H1 (cell line): ENCODE data around the gene POLA2. TPM values are rescaled to one million over a fixed set of nuclear protein-coding genes. Genes with fewer than 3 reads are reported as not detected.

ENCODE experiments used
- CTCF ChIA-PET: fragments of 300-600 bp; sonication (Branson Sonifier 250); formaldehyde crosslinking; loops from one replicate; lab custom pipeline; 2021; ENCODE audit not compliant: partially characterized antibody; lab: Charles Lee
- POLR2A ChIA-PET: fragments of 300-600 bp; sonication (Branson Sonifier 250); formaldehyde crosslinking; loops from one replicate; lab custom pipeline; 2021; ENCODE audit warnings: inconsistent platforms; ENCODE audit not compliant: partially characterized antibody; lab: Charles Lee
- DNase-seq, 2 experiments: peaks; one replicate each; pipeline versions ENCODE4 v3.0.0 to v3.0.0-alpha.2; 2010 to 2022; ENCODE audit warnings: low spot score in 2 of 2, low read depth in 1 of 2, mixed read lengths in 1 of 2
- FAIRE-seq: peaks from 2 replicates; lab custom pipeline; 2011; peaks lifted over from hg19 to GRCh38; lab: Jason Lieb, UNC
- H2AFZ ChIP-seq: 2 replicates; pipeline ENCODE4 v1.8.1; 2012; ENCODE audit warnings: low read length, inconsistent platforms
- H2AK5ac ChIP-seq: 2 replicates; pipeline ENCODE4 v1.6.1; 2013; ENCODE audit warnings: low read depth, low read length
- H2BK120ac ChIP-seq: replicated peaks from 2 replicates; pipeline ENCODE3; 2013; ENCODE audit warnings: low read depth, low read length, inconsistent platforms
- H2BK12ac ChIP-seq: 2 replicates; pipeline ENCODE4 v1.6.1; 2013; ENCODE audit warnings: low read depth, low read length
- H2BK15ac ChIP-seq: 2 replicates; pipeline ENCODE4 v1.6.1; 2013; ENCODE audit warnings: low read length
- H2BK20ac ChIP-seq: 2 replicates; pipeline ENCODE4 v1.6.1; 2013; ENCODE audit warnings: low read length
- H2BK5ac ChIP-seq: 2 replicates; pipeline ENCODE4 v1.6.1; 2013; ENCODE audit warnings: low read depth, low read length
- H3K14ac ChIP-seq: 2 replicates; pipeline ENCODE4 v1.6.1; 2013; ENCODE audit warnings: inconsistent platforms; ENCODE audit not compliant: insufficient read length
- H3K18ac ChIP-seq: 2 replicates; pipeline ENCODE4 v1.6.1; 2013; ENCODE audit warnings: low read length; ENCODE audit errors: extremely low read depth
- H3K23ac ChIP-seq: 2 replicates; pipeline ENCODE4 v1.6.1; 2013; ENCODE audit warnings: inconsistent platforms; ENCODE audit not compliant: insufficient read length
- H3K23me2 ChIP-seq: 2 replicates; pipeline ENCODE4 v1.6.1; 2013; ENCODE audit warnings: low read depth, low read length
- H3K27ac ChIP-seq: 2 replicates; pipeline ENCODE4 v1.6.1; 2011; ENCODE audit warnings: low read depth, low read length, inconsistent platforms
- H3K27me3 ChIP-seq, 4 experiments: replicated peaks in 1 of 4; 1 replicate in 1 of 4; 2 replicates in 3 of 4; pipeline versions ENCODE4 v1.6.1 to v1.8.1; 2011 to 2013; ENCODE audit warnings: low read length in 3 of 4, mild to moderate bottlenecking in 3 of 4, inconsistent platforms in 2 of 4, mixed read lengths in 2 of 4, moderate library complexity in 1 of 4; ENCODE audit not compliant: control insufficient read depth in 3 of 4, insufficient read depth in 3 of 4; ENCODE audit errors: extremely low read depth in 1 of 4
- H3K36me3 ChIP-seq, 4 experiments: 2 replicates each; pipeline versions ENCODE4 v1.6.1 to v1.8.1; 2011 to 2013; ENCODE audit warnings: mild to moderate bottlenecking in 4 of 4, low read length in 3 of 4, moderate library complexity in 2 of 4, control low read depth in 1 of 4, inconsistent platforms in 1 of 4; ENCODE audit not compliant: insufficient read depth in 4 of 4, control insufficient read depth in 2 of 4
- H3K4ac ChIP-seq: replicated peaks from 2 replicates; pipeline ENCODE3; 2013; ENCODE audit warnings: low read length, low read depth, mixed read lengths, inconsistent platforms; ENCODE audit not compliant: insufficient read length
- H3K4me1 ChIP-seq, 4 experiments: replicated peaks in 1 of 4; 1 replicate in 1 of 4; 2 replicates in 3 of 4; pipeline versions ENCODE4 v1.6.1 to v1.8.1; 2011 to 2013; ENCODE audit warnings: low read length in 3 of 4, inconsistent platforms in 2 of 4, mixed read lengths in 1 of 4; ENCODE audit not compliant: insufficient read depth in 4 of 4, control insufficient read depth in 3 of 4
- H3K4me2 ChIP-seq, 2 experiments: 2 replicates each; pipeline versions ENCODE4 v1.6.1 to v1.8.1; 2011 to 2013; ENCODE audit warnings: low read depth in 2 of 2, low read length in 2 of 2, control low read depth in 1 of 2, inconsistent platforms in 1 of 2, mild to moderate bottlenecking in 1 of 2; ENCODE audit not compliant: insufficient read depth in 1 of 2
- H3K4me3 ChIP-seq, 4 experiments: fragments of 200-600, 300-600 bp in 1 of 4; sonication (generic), shearing (Covaris generic), sonication (Bioruptor Twin) in 1 of 4; 2 replicates each; pipeline versions ENCODE4 v1.5.1 to v1.8.1; 2011 to 2016; ENCODE audit warnings: low read length in 4 of 4, low read depth in 3 of 4, control low read depth in 2 of 4, inconsistent platforms in 2 of 4, mild to moderate bottlenecking in 2 of 4, mixed read lengths in 1 of 4, moderate library complexity in 1 of 4; ENCODE audit not compliant: insufficient read depth in 2 of 4; ENCODE audit errors: extremely low read depth in 1 of 4
- H3K56ac ChIP-seq: replicated peaks from 2 replicates; pipeline ENCODE3; 2013; ENCODE audit warnings: low read depth, mild to moderate bottlenecking, mixed read lengths, low read length, inconsistent platforms; ENCODE audit not compliant: insufficient read length
- H3K79me1 ChIP-seq: 2 replicates; pipeline ENCODE4 v1.6.1; 2013; ENCODE audit warnings: low read depth, low read length, control low read depth
- H3K79me2 ChIP-seq, 2 experiments: 2 replicates each; pipeline versions ENCODE4 v1.6.1 to v1.8.1; 2012 to 2013; ENCODE audit warnings: low read length in 2 of 2, mild to moderate bottlenecking in 2 of 2, inconsistent platforms in 1 of 2; ENCODE audit not compliant: insufficient read depth in 2 of 2, control insufficient read depth in 1 of 2
- H3K9ac ChIP-seq, 4 experiments: replicated peaks in 1 of 4; 1 replicate in 1 of 4; 2 replicates in 3 of 4; pipeline versions ENCODE4 v1.6.1 to v1.8.1; 2011 to 2013; ENCODE audit warnings: low read depth in 3 of 4, low read length in 3 of 4, control low read depth in 2 of 4, mild to moderate bottlenecking in 2 of 4, moderate library complexity in 2 of 4, inconsistent platforms in 1 of 4; ENCODE audit errors: extremely low read depth in 1 of 4
- H3K9me3 ChIP-seq, 2 experiments: 2 replicates each; pipeline versions ENCODE4 v1.6.1 to v1.8.1; 2012 to 2013; ENCODE audit warnings: mild to moderate bottlenecking in 2 of 2, moderate library complexity in 2 of 2, control low read depth in 1 of 2, inconsistent platforms in 1 of 2, low read depth in 1 of 2, low read length in 1 of 2, mixed read lengths in 1 of 2; ENCODE audit not compliant: insufficient read depth in 2 of 2
- H4K20me1 ChIP-seq, 2 experiments: replicated peaks in 1 of 2; 2 replicates each; pipeline versions ENCODE3 to v1.8.1; 2011 to 2013; ENCODE audit warnings: inconsistent platforms in 2 of 2, low read length in 2 of 2, mild to moderate bottlenecking in 1 of 2; ENCODE audit not compliant: insufficient read depth in 2 of 2, control insufficient read depth in 1 of 2
- H4K5ac ChIP-seq: 2 replicates; pipeline ENCODE4 v1.6.1; 2013; ENCODE audit warnings: low read length, low read depth, mixed read lengths, inconsistent platforms; ENCODE audit not compliant: insufficient read length
- H4K8ac ChIP-seq: 2 replicates; pipeline ENCODE4 v1.8.0; 2013; ENCODE audit warnings: mild to moderate bottlenecking, moderate library complexity, low read length, inconsistent platforms; ENCODE audit not compliant: insufficient read depth; ENCODE audit errors: extremely low read depth
- H4K91ac ChIP-seq: replicated peaks from 2 replicates; pipeline ENCODE3; 2013; ENCODE audit warnings: low read length, mixed read lengths, inconsistent platforms; ENCODE audit not compliant: insufficient read length
- ATF2 ChIP-seq: IDR thresholded peaks from 2 replicates; pipeline ENCODE4 v1.6.1; 2012; ENCODE audit warnings: low read length, inconsistent platforms
- POU5F1 ChIP-seq: IDR thresholded peaks from 2 replicates; pipeline ENCODE4 v1.6.1; 2011; ENCODE audit warnings: low read depth, mild to moderate bottlenecking, low read length, moderate library complexity
- RAD21 ChIP-seq, 2 experiments: IDR thresholded peaks in 1 of 2; conservative IDR thresholded peaks in 1 of 2; 2 replicates each; pipeline ENCODE4 v1.6.1; 2011; ENCODE audit warnings: low read depth in 2 of 2, low read length in 2 of 2, improper control_type of control experiment in 1 of 2, inconsistent platforms in 1 of 2, mild to moderate bottlenecking in 1 of 2, moderate library complexity in 1 of 2
- SIRT6 ChIP-seq: IDR thresholded peaks from one replicate; pipeline ENCODE4 v1.7.1; 2012; ENCODE audit warnings: low read length, inconsistent platforms
- WGBS, 2 experiments: shearing (Covaris generic) in 1 of 2; methylation state at CpG; one replicate each; pipeline versions ENCODE4 v1.1.6 to v1.1.7; 2013 to 2015; ENCODE audit warnings: low lambda C conversion rate in 2 of 2, mixed read lengths in 2 of 2, inconsistent platforms in 1 of 2, low coverage in 1 of 2, missing lambda C conversion rate in 1 of 2; ENCODE audit not compliant: insufficient replicate concordance in 2 of 2, insufficient coverage in 1 of 2, insufficient read length in 1 of 2; ENCODE audit errors: extremely low coverage in 1 of 2, missing lambda C conversion rate in 1 of 2; 5-methylcytosine and 5-hydroxymethylcytosine counted together
- polyA plus RNA-seq, 7 experiments: library from polyadenylated mRNA; depleted of rRNA in 3 of 7; stranded (reverse) in 5 of 7; unstranded in 2 of 7; fragments of >200 nt in 5 of 7; fragments of 200-250 nt in 2 of 7; gene quantifications; 1 replicate in 5 of 7; 2 replicates in 1 of 7; 4 replicates in 1 of 7; pipeline versions ENCODE4 v1.2.1 to v1.2.3, GENCODE V29; 2011 to 2013; ENCODE audit warnings: missing spikeins in 2 of 7, mixed read lengths in 2 of 7
- total RNA-seq: library from RNA; stranded (reverse); fragmentation: NEBNext Ultra II Directional; extraction: Animal tissue kit (Norgen Biotek cat#: 25700); gene quantifications from 2 replicates; pipeline ENCODE4 v1.2.1, GENCODE V29; 2021

The POLA2 gene
- total and polyA plus RNA-seq, 2 of the 8 experiments (the other 6 are each of a cell fraction or from before 2014, with no cell fraction given), result 31.2 to 55.9 TPM

- peaks cover 10 to 11% of the 10 kb centered on the region in 2 experiments for H4K20me1 ChIP-seq
- peak overlapping the region; percentile 41; the same call in 1 of the 2 replicates for H2BK5ac ChIP-seq
- TF ChIP-seq RAD21 (IDR thresholded peaks at IDR 0.05 in 1 of 2, conservative IDR thresholded peaks at IDR 0.05 in 1 of 2; ENCODE audit: low read depth in 2 of 2, low read length in 2 of 2) (no peak), SIRT6 (no peak), POU5F1 (no peak), ATF2 (no peak)
- TF ChIP-seq, all 59 proteins: peak for 0
- Histone ChIP-seq H3K9ac (peak overlapping the region in 1 of 4 experiments; percentile 14; a peak in 1 of 7 replicates), H4K8ac (no peak overlapping the region), H2AK5ac (no peak overlapping the region), H3K36me3 (peaks cover 10 to 38% (median 29%) of the 10 kb centered on the region in 4 experiments), H3K23me2 (peaks cover 3% of the 10 kb centered on the region), H3K4me1 (peaks cover 0 to 4% (median 3%) of the 10 kb centered on the region in 4 experiments; a peak in 3 of 7 replicates), H3K56ac (no peak overlapping the region), H4K5ac (no peak overlapping the region), H2AFZ (no peak overlapping the region), H3K4me3 (no peak overlapping the region), H2BK15ac (no peak overlapping the region), H3K4ac (no peak overlapping the region), H2BK20ac (0 out of 2 replicates have a peak overlapping the region, but pooled peaks have one; percentile 7), H2BK120ac (no peak overlapping the region), H4K91ac (no peak overlapping the region), H3K27me3 (no peaks in the 10 kb centered on the region), H3K14ac (no peak overlapping the region), H3K79me2 (peaks cover 11 to 53% of the 10 kb centered on the region in 2 experiments), H3K27ac (no peak overlapping the region), H3K18ac (no peak overlapping the region), H3K23ac (no peak overlapping the region), H3K79me1 (peaks cover 12% of the 10 kb centered on the region), H3K9me3 (no peaks in the 10 kb centered on the region), H3K4me2 (no peak overlapping the region), H2BK12ac (no peak overlapping the region)
- ChIA-PET POLR2A (interaction anchor here (1.2 to 20.9 kb wide), 6 partner anchors 15 to 168 kb away, joined by 3 to 208 read pairs (median 5); partner anchors contain the start of gene CDC42EP2), CTCF (interaction anchor here (0.6 to 52.8 kb wide), 8 partner anchors 9 to 492 kb away, joined by 3 to 1179 read pairs (median 6); partner anchors contain the start of genes CDC42EP2 and TIGD3)
- DNase-seq (no peak), FAIRE-seq (no peak)
- WGBS, 2 experiments, result 93% methylated on average over 7 of the region's 7 CpGs; no CpG with 5 or more reads in 1 of the 2 experiments
Measured at GRCh38 chr11:65338676-65339075, 76.9 kb downstream of the POLA2 start.
